IMR-90 (cell line): ENCODE measurements around the gene NAPG. TPM values are rescaled to one million over a fixed set of nuclear protein-coding genes. Genes with fewer than 3 reads are reported as not detected.

Source experiments
- ATAC-seq: fragments of 200-7000 bp; cut with Tn5 transposase; 2 replicates; pipeline ENCODE4 v1.9.1; 2020; ENCODE audit warnings: low read depth, mild to moderate bottlenecking, moderate library complexity
- BruUV-seq: library from RNA; stranded (reverse); fragments of 400-500 nt; replicated peaks from 2 replicates; lab custom pipeline; 2021; lab: Mats Ljungman, UMichigan
- CTCF ChIA-PET: fragments of 300-600 bp; formaldehyde crosslinking; extraction: SDS; loops from one replicate; lab custom pipeline; 2021; ENCODE audit warnings: antibody characterized with exemption; lab: Yijun Ruan, JAX
- POLR2A ChIA-PET: fragments of 300-600 bp; sonication (Branson Sonifier 250); formaldehyde crosslinking; loops from one replicate; lab custom pipeline; 2022; ENCODE audit warnings: antibody characterized with exemption; ENCODE audit not compliant: unreplicated experiment; lab: Charles Lee
- DNase-seq: peaks from one replicate; pipeline ENCODE4 v3.0.0; 2013
- H2AFZ ChIP-seq: replicated peaks from 2 replicates; pipeline ENCODE3; 2013; ENCODE audit warnings: low read length, mild to moderate bottlenecking; ENCODE audit not compliant: poor library complexity
- H2AK5ac ChIP-seq: 2 replicates; pipeline ENCODE4 v1.6.1; 2013; ENCODE audit warnings: low read depth, low read length, inconsistent platforms
- H2AK9ac ChIP-seq: replicated peaks from 2 replicates; pipeline ENCODE3; 2013; ENCODE audit warnings: mild to moderate bottlenecking, low read depth, low read length, moderate library complexity; ENCODE audit not compliant: poor library complexity
- H2BK120ac ChIP-seq: 2 replicates; pipeline ENCODE4 v1.6.1; 2013; ENCODE audit warnings: low read depth, low read length, inconsistent platforms
- H2BK15ac ChIP-seq: 3 replicates; pipeline ENCODE4 v1.6.1; 2013; ENCODE audit warnings: low read depth, low read length, inconsistent platforms
- H2BK20ac ChIP-seq: 2 replicates; pipeline ENCODE4 v1.6.1; 2013; ENCODE audit warnings: low read depth, mild to moderate bottlenecking, inconsistent platforms, low read length, moderate library complexity
- H2BK5ac ChIP-seq: 2 replicates; pipeline ENCODE4 v1.6.1; 2013; ENCODE audit warnings: mild to moderate bottlenecking, low read depth, low read length, inconsistent platforms; ENCODE audit not compliant: poor library complexity, severe bottlenecking
- H3K14ac ChIP-seq: replicated peaks from 2 replicates; pipeline ENCODE4 v1.6.1; 2013; ENCODE audit warnings: low read depth, low read length, inconsistent platforms
- H3K18ac ChIP-seq: 2 replicates; pipeline ENCODE4 v1.6.1; 2013; ENCODE audit warnings: low read depth, low read length, control low read depth
- H3K23ac ChIP-seq: 2 replicates; pipeline ENCODE4 v1.6.1; 2013; ENCODE audit warnings: low read depth, low read length, inconsistent platforms
- H3K27ac ChIP-seq: 2 replicates; pipeline ENCODE4 v1.5.1; 2013; ENCODE audit warnings: mild to moderate bottlenecking, control low read depth, low read length; ENCODE audit not compliant: insufficient read depth
- H3K27me3 ChIP-seq: 2 replicates; pipeline ENCODE4 v1.6.1; 2013; ENCODE audit warnings: low read length; ENCODE audit not compliant: control insufficient read depth, insufficient read depth
- H3K36me3 ChIP-seq: 2 replicates; pipeline ENCODE4 v1.6.1; 2013; ENCODE audit warnings: low read length, mixed read lengths; ENCODE audit not compliant: control insufficient read depth, insufficient read depth
- H3K4ac ChIP-seq: 2 replicates; pipeline ENCODE4 v1.6.1; 2013; ENCODE audit warnings: low read depth, low read length, inconsistent platforms
- H3K4me1 ChIP-seq: 2 replicates; pipeline ENCODE4 v1.6.1; 2013; ENCODE audit warnings: low read length, mixed read lengths; ENCODE audit not compliant: control insufficient read depth, insufficient read depth
- H3K4me2 ChIP-seq: 2 replicates; pipeline ENCODE4 v1.6.1; 2013; ENCODE audit warnings: low read depth, mild to moderate bottlenecking, control low read depth, low read length, moderate library complexity
- H3K4me3 ChIP-seq: 2 replicates; pipeline ENCODE4 v1.5.1; 2013; ENCODE audit warnings: low read depth, mild to moderate bottlenecking, control low read depth, low read length, moderate library complexity; ENCODE audit not compliant: insufficient read depth
- H3K56ac ChIP-seq: 2 replicates; pipeline ENCODE4 v1.6.1; 2013; ENCODE audit warnings: low read length, inconsistent platforms; ENCODE audit not compliant: insufficient read depth; ENCODE audit errors: extremely low read depth
- H3K79me1 ChIP-seq, 2 experiments: 2 replicates each; pipeline ENCODE4 v1.6.1; 2013; ENCODE audit warnings: low read length in 2 of 2, inconsistent platforms in 1 of 2, low read depth in 1 of 2
- H3K9ac ChIP-seq: 2 replicates; pipeline ENCODE4 v1.6.1; 2013; ENCODE audit warnings: low read depth, low read length, control low read depth
- H3K9me1 ChIP-seq: 2 replicates; pipeline ENCODE4 v1.6.1; 2013; ENCODE audit warnings: low read length, inconsistent platforms; ENCODE audit not compliant: insufficient read depth
- H3K9me3 ChIP-seq: 2 replicates; pipeline ENCODE4 v1.6.1; 2013; ENCODE audit warnings: low read length; ENCODE audit not compliant: control insufficient read depth, insufficient read depth
- H4K20me1 ChIP-seq: 2 replicates; pipeline ENCODE4 v1.6.1; 2013; ENCODE audit warnings: low read length, inconsistent platforms; ENCODE audit not compliant: insufficient read depth
- H4K5ac ChIP-seq: 2 replicates; pipeline ENCODE4 v1.6.1; 2013; ENCODE audit warnings: mild to moderate bottlenecking, low read depth, low read length, control low read depth
- H4K8ac ChIP-seq, 2 experiments: 2 replicates each; pipeline ENCODE4 v1.6.1; 2013; ENCODE audit warnings: low read depth in 2 of 2, low read length in 2 of 2, control low read depth in 1 of 2, inconsistent platforms in 1 of 2
- H4K91ac ChIP-seq: 2 replicates; pipeline ENCODE4 v1.6.1; 2013; ENCODE audit warnings: low read depth, low read length, inconsistent platforms; ENCODE audit not compliant: insufficient read depth
- BHLHE40 ChIP-seq: fragments of 150-350 bp; IDR thresholded peaks from 2 replicates; pipeline ENCODE4 v1.6.1; 2016; ENCODE audit warnings: mild to moderate bottlenecking, low read depth, low read length
- CHD1 ChIP-seq: IDR thresholded peaks from 2 replicates; pipeline ENCODE4 v1.6.1; 2012; ENCODE audit warnings: low read depth, low read length, improper control_type of control experiment
- ELK1 ChIP-seq: fragments of 150-350 bp; IDR thresholded peaks from 2 replicates; pipeline ENCODE4 v1.6.1; 2016; ENCODE audit warnings: low read depth, mild to moderate bottlenecking, low read length, moderate library complexity, borderline replicate concordance
- FOS ChIP-seq: fragments of 150-350 bp; IDR thresholded peaks from 2 replicates; pipeline ENCODE4 v1.6.1; 2016; ENCODE audit warnings: low read depth, low read length
- MAFK ChIP-seq: IDR thresholded peaks from 2 replicates; pipeline ENCODE4 v1.6.1; 2012; ENCODE audit warnings: low read depth, low read length, improper control_type of control experiment
- MAZ ChIP-seq: IDR thresholded peaks from 2 replicates; pipeline ENCODE4 v1.6.1; 2012; ENCODE audit warnings: low read depth, mild to moderate bottlenecking, low read length, improper control_type of control experiment, moderate library complexity, borderline replicate concordance
- MXI1 ChIP-seq: IDR thresholded peaks from 2 replicates; pipeline ENCODE4 v1.6.1; 2012; ENCODE audit warnings: low read depth, mild to moderate bottlenecking, low read length, moderate library complexity, borderline replicate concordance
- NFE2L2 ChIP-seq: fragments of 150-350 bp; IDR thresholded peaks from 2 replicates; pipeline ENCODE4 v1.6.1; 2016; ENCODE audit warnings: low read depth, mild to moderate bottlenecking, low read length
- POLR2A ChIP-seq: IDR thresholded peaks from 2 replicates; pipeline ENCODE4 v1.6.1; 2012; ENCODE audit warnings: mild to moderate bottlenecking, low read depth, low read length
- RAD21 ChIP-seq: IDR thresholded peaks from 2 replicates; pipeline ENCODE4 v1.6.1; 2012; ENCODE audit warnings: low read length, improper control_type of control experiment
- RCOR1 ChIP-seq: IDR thresholded peaks from 2 replicates; pipeline ENCODE4 v1.6.1; 2012; ENCODE audit warnings: mild to moderate bottlenecking, low read length, improper control_type of control experiment; ENCODE audit not compliant: insufficient replicate concordance
- RFX5 ChIP-seq: IDR thresholded peaks from 2 replicates; pipeline ENCODE4 v1.8.0; 2012; ENCODE audit warnings: low read depth, mild to moderate bottlenecking, low read length, moderate library complexity
- SMC3 ChIP-seq: fragments of 150-350 bp; IDR thresholded peaks from 2 replicates; pipeline ENCODE4 v1.6.1; 2016; ENCODE audit warnings: low read depth, mild to moderate bottlenecking, antibody characterized with exemption, low read length, moderate library complexity
- whole genome bisulfite sequencing, 2 experiments: methylation state at CpG; one replicate each; pipeline versions ENCODE4 v1.1.5 to v1.1.7; 2013; ENCODE audit warnings: missing lambda C conversion rate in 2 of 2; ENCODE audit not compliant: insufficient read length in 1 of 2; ENCODE audit errors: extremely low coverage in 2 of 2; 5-methylcytosine and 5-hydroxymethylcytosine counted together
- dilution Hi-C: fragments of 300-500 bp; cut with HindIII; formaldehyde crosslinking; loops from one replicate; pipeline ENCODE4 v1.14.3; 2018; ENCODE audit warnings: low sequenced_read_pairs; ENCODE audit not compliant: unreplicated experiment
- in situ Hi-C: fragments of 300-500 bp; cut with MboI; formaldehyde crosslinking; loops from 3 replicates; pipeline ENCODE4 v1.14.3; 2019; ENCODE audit warnings: low sequenced_read_pairs, inconsistent platforms, mixed read lengths
- intact Hi-C: fragments of 100-400 bp; cut with micrococcal nuclease; formaldehyde crosslinking; loops from 2 replicates; pipeline ENCODE4 v1.10.0; 2022
- polyA plus RNA-seq, 3 experiments: library from polyadenylated mRNA; depleted of rRNA; stranded (reverse); fragments of >200 nt; gene quantifications; 2 replicates each; pipeline ENCODE4 v1.2.3, GENCODE V29; 2012; ENCODE audit warnings: low replicate concordance in 1 of 3
- total RNA-seq: library from RNA; depleted of rRNA; stranded (reverse); fragments of >200 nt; gene quantifications from 2 replicates; pipeline ENCODE4 v1.2.3, GENCODE V29; 2012
- TF ChIP-seq, protein P1 (sequence below): fragments of 150-350 bp; IDR thresholded peaks from 2 replicates; pipeline ENCODE4 v1.6.1; 2017; ENCODE audit warnings: mild to moderate bottlenecking, antibody characterized with exemption, low read length, low read depth
- TF ChIP-seq, protein P2 (sequence below): conservative IDR thresholded peaks from 2 replicates; pipeline ENCODE4 v1.5.1; 2012; ENCODE audit warnings: mild to moderate bottlenecking, low read depth, low read length, improper control_type of control experiment

NAPG gene
- total and polyA plus RNA-seq, 2 of the 4 experiments (the other 2 are of a cell fraction): 13.0 to 32.8 TPM

GRCh38 chr18:10500038-10500437 lies 25.8 kb upstream of the NAPG start:
- WGBS, 2 experiments: no CpG with 5 or more reads among the region's 2 CpGs
- Histone ChIP-seq H3K9ac (no peak overlapping the region), H2BK20ac (no peak overlapping the region), H2BK120ac (no peak overlapping the region), H3K9me1 (no peaks in the 10 kb centered on the region), H3K4ac (no peak overlapping the region), H2AFZ (no peak overlapping the region), H3K36me3 (no peaks in the 10 kb centered on the region), H2BK5ac (no peak overlapping the region), H4K91ac (no peak overlapping the region), H4K5ac (no peak overlapping the region), H3K79me1 (no peaks in the 10 kb centered on the region), H4K8ac (no peak overlapping the region), H3K4me3 (no peak overlapping the region), H3K4me1 (no peaks in the 10 kb centered on the region), H3K23ac (no peak overlapping the region), H4K20me1 (no peaks in the 10 kb centered on the region), H3K4me2 (no peak overlapping the region), H3K14ac (no peak overlapping the region), H3K27ac (no peak overlapping the region), H2AK9ac (no peak overlapping the region), H3K18ac (no peak overlapping the region), H2BK15ac (no peak overlapping the region), H3K9me3 (0 out of 2 replicates have a peak, but pooled peaks cover 2% of the 10 kb centered on the region), H2AK5ac (no peak overlapping the region), H3K27me3 (peaks cover 1% of the 10 kb centered on the region; the same call in 1 of the 2 replicates), H3K56ac (no peak overlapping the region)
- intact Hi-C loops (no loop called here), in situ Hi-C loops (no loop called here), dilution Hi-C loops (loop anchor here (25.0 kb wide), 1 partner anchor 513 kb away; no protein-coding TSS in a partner anchor)
- POLR2A ChIA-PET: no interaction called here
- ATAC-seq (no peak), DNase-seq (no peak)
- TF ChIP-seq MAZ: no peak
- TF ChIP-seq, protein P1, sequence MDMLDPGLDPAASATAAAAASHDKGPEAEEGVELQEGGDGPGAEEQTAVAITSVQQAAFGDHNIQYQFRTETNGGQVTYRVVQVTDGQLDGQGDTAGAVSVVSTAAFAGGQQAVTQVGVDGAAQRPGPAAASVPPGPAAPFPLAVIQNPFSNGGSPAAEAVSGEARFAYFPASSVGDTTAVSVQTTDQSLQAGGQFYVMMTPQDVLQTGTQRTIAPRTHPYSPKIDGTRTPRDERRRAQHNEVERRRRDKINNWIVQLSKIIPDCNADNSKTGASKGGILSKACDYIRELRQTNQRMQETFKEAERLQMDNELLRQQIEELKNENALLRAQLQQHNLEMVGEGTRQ: no peak
- TF ChIP-seq CHD1: no peak
- no peak for TF ChIP-seq BHLHE40
- TF ChIP-seq ELK1: no peak
- TF ChIP-seq POLR2A: no peak
- TF ChIP-seq SMC3: no peak
- no peak for TF ChIP-seq MXI1
- no peak for TF ChIP-seq RFX5
- TF ChIP-seq NFE2L2: no peak
- no peak for TF ChIP-seq RCOR1
- no peak for TF ChIP-seq MAFK
- TF ChIP-seq RAD21: no peak
- no peak for TF ChIP-seq FOS
- TF ChIP-seq, protein P2, sequence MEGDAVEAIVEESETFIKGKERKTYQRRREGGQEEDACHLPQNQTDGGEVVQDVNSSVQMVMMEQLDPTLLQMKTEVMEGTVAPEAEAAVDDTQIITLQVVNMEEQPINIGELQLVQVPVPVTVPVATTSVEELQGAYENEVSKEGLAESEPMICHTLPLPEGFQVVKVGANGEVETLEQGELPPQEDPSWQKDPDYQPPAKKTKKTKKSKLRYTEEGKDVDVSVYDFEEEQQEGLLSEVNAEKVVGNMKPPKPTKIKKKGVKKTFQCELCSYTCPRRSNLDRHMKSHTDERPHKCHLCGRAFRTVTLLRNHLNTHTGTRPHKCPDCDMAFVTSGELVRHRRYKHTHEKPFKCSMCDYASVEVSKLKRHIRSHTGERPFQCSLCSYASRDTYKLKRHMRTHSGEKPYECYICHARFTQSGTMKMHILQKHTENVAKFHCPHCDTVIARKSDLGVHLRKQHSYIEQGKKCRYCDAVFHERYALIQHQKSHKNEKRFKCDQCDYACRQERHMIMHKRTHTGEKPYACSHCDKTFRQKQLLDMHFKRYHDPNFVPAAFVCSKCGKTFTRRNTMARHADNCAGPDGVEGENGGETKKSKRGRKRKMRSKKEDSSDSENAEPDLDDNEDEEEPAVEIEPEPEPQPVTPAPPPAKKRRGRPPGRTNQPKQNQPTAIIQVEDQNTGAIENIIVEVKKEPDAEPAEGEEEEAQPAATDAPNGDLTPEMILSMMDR: no peak
- CTCF ChIA-PET: no interaction called here
- no TSS peak for BruUV-seq
